ENCODE results near the gene GGT1.

Gene GGT1

GRCh38 chr22:24592058-24592850 is 10.7 kb upstream of the GGT1 start (continued):
- TF ChIP-seq ZNF660 (tag by site-specific recombination; IDR thresholded peaks at IDR 0.05) (no peak), ZNF37A (tag by site-specific recombination; IDR thresholded peaks at IDR 0.05) (no peak), ZNF658 (tag by site-specific recombination; IDR thresholded peaks at IDR 0.05) (no peak), ZNF654 (tag by site-specific recombination; IDR thresholded peaks at IDR 0.05; ENCODE audit: low read depth) (no peak), ZNF549 (tag by site-specific recombination; IDR thresholded peaks at IDR 0.05) (no peak), BCL6B (tag by site-specific recombination; IDR thresholded peaks at IDR 0.05) (no peak), ZNF610 (tag by site-specific recombination; IDR thresholded peaks at IDR 0.05; ENCODE audit: borderline replicate concordance) (no peak), GLIS2 (tag by site-specific recombination; IDR thresholded peaks at IDR 0.05) (peak; percentile 11; the same call in 1 of the 2 replicates), IKZF3 (tag by site-specific recombination; IDR thresholded peaks at IDR 0.05) (no peak), PRDM1 (tag by site-specific recombination; IDR thresholded peaks at IDR 0.05) (no peak), SALL2 (tag by site-specific recombination; IDR thresholded peaks at IDR 0.05; ENCODE audit: borderline replicate concordance) (0 out of 2 replicates have a peak, but pooled peaks have one; percentile 28), ZNF292 (tag by site-specific recombination; IDR thresholded peaks at IDR 0.05; ENCODE audit: borderline replicate concordance, low read depth) (no peak), ZNF670 (tag by site-specific recombination; IDR thresholded peaks at IDR 0.05; ENCODE audit: low read depth) (no peak), ZNF221 (tag by site-specific recombination; IDR thresholded peaks at IDR 0.05; ENCODE audit: borderline replicate concordance) (no peak), ZEB2 (tag by site-specific recombination; IDR thresholded peaks at IDR 0.05) (no peak)
- TF ChIP-seq, protein P1, sequence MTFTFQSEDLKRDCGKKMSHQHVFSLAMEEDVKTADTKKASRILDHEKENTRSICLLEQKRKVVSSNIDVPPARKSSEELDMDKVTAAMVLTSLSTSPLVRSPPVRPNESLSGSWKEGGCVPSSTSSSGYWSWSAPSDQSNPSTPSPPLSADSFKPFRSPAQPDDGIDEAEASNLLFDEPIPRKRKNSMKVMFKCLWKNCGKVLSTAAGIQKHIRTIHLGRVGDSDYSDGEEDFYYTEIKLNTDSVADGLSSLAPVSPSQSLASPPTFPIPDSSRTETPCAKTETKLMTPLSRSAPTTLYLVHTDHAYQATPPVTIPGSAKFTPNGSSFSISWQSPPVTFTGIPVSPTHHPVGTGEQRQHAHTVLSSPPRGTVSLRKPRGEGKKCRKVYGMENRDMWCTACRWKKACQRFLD (tag by site-specific recombination; IDR thresholded peaks at IDR 0.05), result no peak
- TF ChIP-seq, protein P2, sequence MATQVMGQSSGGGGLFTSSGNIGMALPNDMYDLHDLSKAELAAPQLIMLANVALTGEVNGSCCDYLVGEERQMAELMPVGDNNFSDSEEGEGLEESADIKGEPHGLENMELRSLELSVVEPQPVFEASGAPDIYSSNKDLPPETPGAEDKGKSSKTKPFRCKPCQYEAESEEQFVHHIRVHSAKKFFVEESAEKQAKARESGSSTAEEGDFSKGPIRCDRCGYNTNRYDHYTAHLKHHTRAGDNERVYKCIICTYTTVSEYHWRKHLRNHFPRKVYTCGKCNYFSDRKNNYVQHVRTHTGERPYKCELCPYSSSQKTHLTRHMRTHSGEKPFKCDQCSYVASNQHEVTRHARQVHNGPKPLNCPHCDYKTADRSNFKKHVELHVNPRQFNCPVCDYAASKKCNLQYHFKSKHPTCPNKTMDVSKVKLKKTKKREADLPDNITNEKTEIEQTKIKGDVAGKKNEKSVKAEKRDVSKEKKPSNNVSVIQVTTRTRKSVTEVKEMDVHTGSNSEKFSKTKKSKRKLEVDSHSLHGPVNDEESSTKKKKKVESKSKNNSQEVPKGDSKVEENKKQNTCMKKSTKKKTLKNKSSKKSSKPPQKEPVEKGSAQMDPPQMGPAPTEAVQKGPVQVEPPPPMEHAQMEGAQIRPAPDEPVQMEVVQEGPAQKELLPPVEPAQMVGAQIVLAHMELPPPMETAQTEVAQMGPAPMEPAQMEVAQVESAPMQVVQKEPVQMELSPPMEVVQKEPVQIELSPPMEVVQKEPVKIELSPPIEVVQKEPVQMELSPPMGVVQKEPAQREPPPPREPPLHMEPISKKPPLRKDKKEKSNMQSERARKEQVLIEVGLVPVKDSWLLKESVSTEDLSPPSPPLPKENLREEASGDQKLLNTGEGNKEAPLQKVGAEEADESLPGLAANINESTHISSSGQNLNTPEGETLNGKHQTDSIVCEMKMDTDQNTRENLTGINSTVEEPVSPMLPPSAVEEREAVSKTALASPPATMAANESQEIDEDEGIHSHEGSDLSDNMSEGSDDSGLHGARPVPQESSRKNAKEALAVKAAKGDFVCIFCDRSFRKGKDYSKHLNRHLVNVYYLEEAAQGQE (tag by site-specific recombination; IDR thresholded peaks at IDR 0.05), result no peak
- TF ChIP-seq, protein P3, sequence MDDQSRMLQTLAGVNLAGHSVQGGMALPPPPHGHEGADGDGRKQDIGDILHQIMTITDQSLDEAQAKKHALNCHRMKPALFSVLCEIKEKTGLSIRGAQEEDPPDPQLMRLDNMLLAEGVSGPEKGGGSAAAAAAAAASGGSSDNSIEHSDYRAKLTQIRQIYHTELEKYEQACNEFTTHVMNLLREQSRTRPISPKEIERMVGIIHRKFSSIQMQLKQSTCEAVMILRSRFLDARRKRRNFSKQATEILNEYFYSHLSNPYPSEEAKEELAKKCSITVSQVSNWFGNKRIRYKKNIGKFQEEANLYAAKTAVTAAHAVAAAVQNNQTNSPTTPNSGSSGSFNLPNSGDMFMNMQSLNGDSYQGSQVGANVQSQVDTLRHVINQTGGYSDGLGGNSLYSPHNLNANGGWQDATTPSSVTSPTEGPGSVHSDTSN (CRISPR knock-in tag; IDR thresholded peaks at IDR 0.05), result no peak
